ENCODE results near the gene MACROD2.

DNA sequence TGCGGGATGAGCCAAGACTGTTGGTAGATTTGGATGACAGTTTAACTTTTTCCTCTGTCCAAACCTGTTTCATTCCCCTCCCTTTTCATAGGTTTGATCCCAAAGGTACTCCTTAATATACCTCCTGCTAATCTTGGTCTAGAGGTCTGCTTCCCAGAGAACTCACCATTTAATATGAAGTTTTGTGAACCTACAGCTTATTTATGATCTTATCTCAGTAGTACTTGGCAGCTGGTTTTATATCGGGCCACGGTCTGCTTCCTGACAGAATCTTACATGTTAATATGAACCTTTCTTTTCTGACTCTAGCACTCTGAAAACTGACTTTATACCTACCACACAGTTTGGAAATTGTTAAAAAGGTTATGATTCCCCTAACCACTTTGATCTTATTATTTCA lies 138.7 kb downstream of the MACROD2 start:
- TF ChIP-seq YY1 (IDR thresholded peaks at IDR 0.05), result no peak
- TF ChIP-seq, protein P1, sequence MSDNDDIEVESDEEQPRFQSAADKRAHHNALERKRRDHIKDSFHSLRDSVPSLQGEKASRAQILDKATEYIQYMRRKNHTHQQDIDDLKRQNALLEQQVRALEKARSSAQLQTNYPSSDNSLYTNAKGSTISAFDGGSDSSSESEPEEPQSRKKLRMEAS (IDR thresholded peaks at IDR 0.05), result no peak
- no peak for TF ChIP-seq GABPA (IDR thresholded peaks at IDR 0.05 in 1 of 2, conservative IDR thresholded peaks at IDR 0.05 in 1 of 2)
- TF ChIP-seq, protein P2, sequence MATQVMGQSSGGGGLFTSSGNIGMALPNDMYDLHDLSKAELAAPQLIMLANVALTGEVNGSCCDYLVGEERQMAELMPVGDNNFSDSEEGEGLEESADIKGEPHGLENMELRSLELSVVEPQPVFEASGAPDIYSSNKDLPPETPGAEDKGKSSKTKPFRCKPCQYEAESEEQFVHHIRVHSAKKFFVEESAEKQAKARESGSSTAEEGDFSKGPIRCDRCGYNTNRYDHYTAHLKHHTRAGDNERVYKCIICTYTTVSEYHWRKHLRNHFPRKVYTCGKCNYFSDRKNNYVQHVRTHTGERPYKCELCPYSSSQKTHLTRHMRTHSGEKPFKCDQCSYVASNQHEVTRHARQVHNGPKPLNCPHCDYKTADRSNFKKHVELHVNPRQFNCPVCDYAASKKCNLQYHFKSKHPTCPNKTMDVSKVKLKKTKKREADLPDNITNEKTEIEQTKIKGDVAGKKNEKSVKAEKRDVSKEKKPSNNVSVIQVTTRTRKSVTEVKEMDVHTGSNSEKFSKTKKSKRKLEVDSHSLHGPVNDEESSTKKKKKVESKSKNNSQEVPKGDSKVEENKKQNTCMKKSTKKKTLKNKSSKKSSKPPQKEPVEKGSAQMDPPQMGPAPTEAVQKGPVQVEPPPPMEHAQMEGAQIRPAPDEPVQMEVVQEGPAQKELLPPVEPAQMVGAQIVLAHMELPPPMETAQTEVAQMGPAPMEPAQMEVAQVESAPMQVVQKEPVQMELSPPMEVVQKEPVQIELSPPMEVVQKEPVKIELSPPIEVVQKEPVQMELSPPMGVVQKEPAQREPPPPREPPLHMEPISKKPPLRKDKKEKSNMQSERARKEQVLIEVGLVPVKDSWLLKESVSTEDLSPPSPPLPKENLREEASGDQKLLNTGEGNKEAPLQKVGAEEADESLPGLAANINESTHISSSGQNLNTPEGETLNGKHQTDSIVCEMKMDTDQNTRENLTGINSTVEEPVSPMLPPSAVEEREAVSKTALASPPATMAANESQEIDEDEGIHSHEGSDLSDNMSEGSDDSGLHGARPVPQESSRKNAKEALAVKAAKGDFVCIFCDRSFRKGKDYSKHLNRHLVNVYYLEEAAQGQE (IDR thresholded peaks at IDR 0.05), result no peak
- TF ChIP-seq, protein P3, sequence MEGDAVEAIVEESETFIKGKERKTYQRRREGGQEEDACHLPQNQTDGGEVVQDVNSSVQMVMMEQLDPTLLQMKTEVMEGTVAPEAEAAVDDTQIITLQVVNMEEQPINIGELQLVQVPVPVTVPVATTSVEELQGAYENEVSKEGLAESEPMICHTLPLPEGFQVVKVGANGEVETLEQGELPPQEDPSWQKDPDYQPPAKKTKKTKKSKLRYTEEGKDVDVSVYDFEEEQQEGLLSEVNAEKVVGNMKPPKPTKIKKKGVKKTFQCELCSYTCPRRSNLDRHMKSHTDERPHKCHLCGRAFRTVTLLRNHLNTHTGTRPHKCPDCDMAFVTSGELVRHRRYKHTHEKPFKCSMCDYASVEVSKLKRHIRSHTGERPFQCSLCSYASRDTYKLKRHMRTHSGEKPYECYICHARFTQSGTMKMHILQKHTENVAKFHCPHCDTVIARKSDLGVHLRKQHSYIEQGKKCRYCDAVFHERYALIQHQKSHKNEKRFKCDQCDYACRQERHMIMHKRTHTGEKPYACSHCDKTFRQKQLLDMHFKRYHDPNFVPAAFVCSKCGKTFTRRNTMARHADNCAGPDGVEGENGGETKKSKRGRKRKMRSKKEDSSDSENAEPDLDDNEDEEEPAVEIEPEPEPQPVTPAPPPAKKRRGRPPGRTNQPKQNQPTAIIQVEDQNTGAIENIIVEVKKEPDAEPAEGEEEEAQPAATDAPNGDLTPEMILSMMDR (IDR thresholded peaks at IDR 0.05; ENCODE audit: low read depth, low read length, missing input control), result no peak
- no peak for TF ChIP-seq FOXA1 (IDR thresholded peaks at IDR 0.05)
- TF ChIP-seq SP1 (IDR thresholded peaks at IDR 0.05), result no peak
- no peak for TF ChIP-seq TAF1 (conservative IDR thresholded peaks at IDR 0.05)
- TF ChIP-seq JUND (IDR thresholded peaks at IDR 0.05), result no peak

Measured in liver (tissue), 3 donors.